Glutamatergic neuron (in vitro differentiated cells): Measurements from ENCODE around the gene GPR84. TPM values are rescaled to one million over a fixed set of nuclear protein-coding genes. Genes with fewer than 3 reads are reported as not detected.
"Not testable (repeated sequence)": the region's sequence is repeated elsewhere in the genome, so short reads cannot be mapped to it uniquely, and the experiment has no call there.

Source experiments
- DNase-seq: peaks from one replicate; pipeline ENCODE4 v3.0.0; 2022
- H3K27ac Mint-ChIP-seq: one replicate; pipeline ENCODE4 v1.8.0; 2020; ENCODE audit warnings: mild to moderate bottlenecking, mixed read lengths, inconsistent platforms; ENCODE audit not compliant: unreplicated experiment
- H3K27me3 Mint-ChIP-seq: one replicate; pipeline ENCODE4 v1.8.0; 2020; ENCODE audit warnings: mild to moderate bottlenecking, moderate library complexity, mixed read lengths, inconsistent platforms; ENCODE audit not compliant: unreplicated experiment
- H3K36me3 Mint-ChIP-seq: one replicate; pipeline ENCODE4 v1.8.0; 2020; ENCODE audit warnings: mild to moderate bottlenecking, mixed read lengths, inconsistent platforms; ENCODE audit not compliant: unreplicated experiment
- H3K4me1 Mint-ChIP-seq: one replicate; pipeline ENCODE4 v1.8.0; 2020; ENCODE audit warnings: mild to moderate bottlenecking, low read depth, mixed read lengths, inconsistent platforms; ENCODE audit not compliant: unreplicated experiment
- H3K4me3 Mint-ChIP-seq: one replicate; pipeline ENCODE4 v1.8.0; 2020; ENCODE audit warnings: mild to moderate bottlenecking, mixed read lengths, inconsistent platforms; ENCODE audit not compliant: unreplicated experiment
- H3K9me3 Mint-ChIP-seq: one replicate; pipeline ENCODE4 v1.8.0; 2020; ENCODE audit warnings: mild to moderate bottlenecking, moderate library complexity, mixed read lengths, inconsistent platforms; ENCODE audit not compliant: unreplicated experiment
- total RNA-seq: library from RNA; stranded (reverse); fragmentation: NEBNext Ultra II Directional; extraction: Animal tissue kit (Norgen Biotek cat#: 25700); gene quantifications from one replicate; pipeline ENCODE4 v1.2.1, GENCODE V29; 2021; ENCODE audit not compliant: unreplicated experiment
- TF ChIP-seq, protein P1 (sequence below): fragments of 200-600 bp; sonication (generic); IDR thresholded peaks from one replicate; pipeline ENCODE4 v1.5.0; 2021; ENCODE audit not compliant: partially characterized antibody, unreplicated experiment

GPR84 gene
- total RNA-seq, 1 donor from 2014 or later: not detected

- no peak for DNase-seq
- no peak overlapping the region for H3K4me3 Mint-ChIP-seq
Measured at GRCh38 chr12:54357506-54358190, 6.6 kb downstream of the GPR84 start.

DNA sequence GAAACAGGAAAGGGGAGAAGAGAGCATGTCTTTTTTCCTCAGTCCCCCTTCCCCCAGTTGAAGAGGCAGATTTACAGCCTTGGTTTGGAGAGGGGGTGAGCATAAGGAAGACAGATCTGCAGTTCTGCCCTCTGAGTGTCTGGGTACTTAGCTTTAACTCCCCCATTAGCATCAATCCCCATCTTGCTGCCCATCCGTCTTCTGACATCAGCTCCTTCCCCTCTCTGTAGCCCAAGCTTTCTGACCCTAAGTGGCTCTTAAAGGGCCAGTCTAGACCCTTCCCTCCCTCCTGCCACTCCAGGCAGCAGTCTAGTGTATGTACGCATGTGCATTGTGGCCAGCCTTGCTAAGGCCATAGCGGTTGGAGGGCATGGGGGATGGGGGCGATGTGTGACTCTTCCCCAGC lies 7.3 kb downstream of the GPR84 start:
- H3K4me1 Mint-ChIP-seq: peaks cover 41% of the 10 kb centered on the region
- H3K27me3 Mint-ChIP-seq: peaks cover 9% of the 10 kb centered on the region
- DNase-seq: no peak
- peak overlapping the region; percentile 56 for H3K4me3 Mint-ChIP-seq
- TF ChIP-seq, protein P1, sequence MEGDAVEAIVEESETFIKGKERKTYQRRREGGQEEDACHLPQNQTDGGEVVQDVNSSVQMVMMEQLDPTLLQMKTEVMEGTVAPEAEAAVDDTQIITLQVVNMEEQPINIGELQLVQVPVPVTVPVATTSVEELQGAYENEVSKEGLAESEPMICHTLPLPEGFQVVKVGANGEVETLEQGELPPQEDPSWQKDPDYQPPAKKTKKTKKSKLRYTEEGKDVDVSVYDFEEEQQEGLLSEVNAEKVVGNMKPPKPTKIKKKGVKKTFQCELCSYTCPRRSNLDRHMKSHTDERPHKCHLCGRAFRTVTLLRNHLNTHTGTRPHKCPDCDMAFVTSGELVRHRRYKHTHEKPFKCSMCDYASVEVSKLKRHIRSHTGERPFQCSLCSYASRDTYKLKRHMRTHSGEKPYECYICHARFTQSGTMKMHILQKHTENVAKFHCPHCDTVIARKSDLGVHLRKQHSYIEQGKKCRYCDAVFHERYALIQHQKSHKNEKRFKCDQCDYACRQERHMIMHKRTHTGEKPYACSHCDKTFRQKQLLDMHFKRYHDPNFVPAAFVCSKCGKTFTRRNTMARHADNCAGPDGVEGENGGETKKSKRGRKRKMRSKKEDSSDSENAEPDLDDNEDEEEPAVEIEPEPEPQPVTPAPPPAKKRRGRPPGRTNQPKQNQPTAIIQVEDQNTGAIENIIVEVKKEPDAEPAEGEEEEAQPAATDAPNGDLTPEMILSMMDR: no peak
- H3K36me3 Mint-ChIP-seq: no peaks in the 10 kb centered on the region
- H3K9me3 Mint-ChIP-seq: peaks cover 7% of the 10 kb centered on the region
- H3K27ac Mint-ChIP-seq: peak overlapping the region; percentile 69

More at GRCh38 chr12:54357506-54358190, 6.6 kb downstream of the GPR84 start:
- TF ChIP-seq, protein P1: no peak
- Mint-ChIP-seq H3K27me3 (peaks cover 9% of the 10 kb centered on the region), H3K4me1 (peaks cover 35% of the 10 kb centered on the region), H3K36me3 (no peaks in the 10 kb centered on the region), H3K9me3 (peaks cover 7% of the 10 kb centered on the region), H3K27ac (peak overlapping the region; percentile 69)

DNA sequence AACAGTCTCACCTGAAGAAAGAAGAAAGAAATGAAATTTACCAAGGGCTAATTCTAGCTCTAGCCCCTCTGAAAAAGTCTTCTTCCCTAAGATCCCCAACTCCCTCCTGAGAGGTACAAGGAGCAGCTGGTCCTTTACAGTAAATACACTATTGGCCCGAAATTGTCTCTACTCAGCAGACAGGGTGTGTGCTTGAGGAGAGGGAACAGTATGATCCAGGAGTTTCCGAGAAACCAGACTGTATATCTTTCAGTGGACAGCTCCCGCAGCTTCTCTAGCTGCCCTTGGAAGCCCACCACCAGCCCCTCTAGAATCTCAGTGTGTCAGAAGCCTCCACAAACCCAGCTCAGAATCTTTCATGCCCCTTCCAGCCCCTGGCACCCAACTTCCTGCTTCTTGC lies 8.1 kb downstream of the GPR84 start:
- Mint-ChIP-seq H3K4me3 (peak overlapping the region; percentile 56), H3K27me3 (peaks cover 11% of the 10 kb centered on the region), H3K9me3 (peaks cover 7% of the 10 kb centered on the region), H3K4me1 (peaks cover 48% of the 10 kb centered on the region), H3K27ac (peak overlapping the region; percentile 29), H3K36me3 (peaks cover 3% of the 10 kb centered on the region)
- DNase-seq: no peak
- TF ChIP-seq, protein P1: no peak

DNA sequence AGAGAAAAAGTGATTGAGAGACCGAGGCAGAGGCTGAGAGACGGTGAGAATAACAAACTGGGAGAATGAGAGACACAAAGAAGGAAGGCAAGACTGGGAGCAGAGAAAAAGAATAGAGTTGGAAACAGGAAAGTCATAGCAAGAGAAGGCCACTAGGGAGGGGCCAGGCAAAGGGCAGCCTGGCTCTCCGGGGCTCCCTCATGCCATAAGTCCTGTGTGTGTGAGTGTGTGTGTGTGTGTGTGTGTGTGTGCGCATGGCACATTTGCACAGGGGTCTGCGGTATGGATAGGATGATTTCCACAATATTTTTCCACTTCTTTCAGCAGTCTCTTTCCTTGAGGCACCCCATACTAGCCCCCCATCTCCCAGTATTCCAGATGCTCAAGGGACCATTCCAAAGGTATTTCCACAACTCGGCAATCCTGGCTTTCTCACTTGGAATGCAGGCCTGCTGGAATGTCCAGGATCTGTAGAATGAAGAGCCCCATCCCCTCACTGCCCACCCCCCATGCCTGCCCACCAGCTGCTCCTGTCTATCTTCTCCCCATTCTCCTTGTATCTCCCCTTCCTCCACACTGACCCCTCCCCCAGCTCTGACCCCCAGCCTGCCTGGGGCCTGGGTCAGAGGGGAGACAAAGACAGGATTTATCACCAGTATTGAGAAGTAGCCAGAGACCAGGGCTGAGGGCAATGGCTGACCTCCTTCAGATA lies 9.0 kb downstream of the GPR84 start:
- Mint-ChIP-seq H3K4me3 (peak overlapping the region; percentile 74), H3K9me3 (peaks cover 11% of the 10 kb centered on the region), H3K27me3 (peaks cover 11% of the 10 kb centered on the region), H3K27ac (peak overlapping the region; percentile 77), H3K4me1 (peaks cover 50% of the 10 kb centered on the region), H3K36me3 (peaks cover 8% of the 10 kb centered on the region)
- no peak for DNase-seq
- TF ChIP-seq, protein P1: no peak

DNA sequence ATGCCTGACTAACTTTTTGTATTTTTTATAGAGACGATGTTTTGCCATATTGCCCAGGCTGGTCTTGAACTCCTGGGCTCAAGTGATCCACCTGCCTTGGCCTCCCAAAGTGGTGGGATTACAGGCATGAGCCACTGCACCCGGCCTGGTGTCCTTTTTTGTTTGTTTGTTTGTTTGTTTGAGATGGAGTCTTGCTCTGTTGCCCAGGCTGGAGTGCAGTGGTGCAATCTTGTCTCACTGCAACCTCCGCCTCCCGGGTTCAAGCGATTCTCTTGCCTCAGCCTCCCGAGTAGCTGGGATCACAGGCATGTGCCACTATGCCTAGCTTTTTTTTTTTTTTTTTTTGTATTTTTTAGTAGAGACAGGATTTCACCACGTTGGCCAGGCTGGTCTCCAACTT lies 10.0 kb downstream of the GPR84 start:
- not testable (repeated sequence) for H3K4me3 Mint-ChIP-seq, H3K36me3 Mint-ChIP-seq, H3K9me3 Mint-ChIP-seq, DNase-seq, H3K27ac Mint-ChIP-seq
- H3K27me3 Mint-ChIP-seq: peaks cover 11% of the 10 kb centered on the region
- peaks cover 57% of the 10 kb centered on the region for H3K4me1 Mint-ChIP-seq
